GM21526 (cell line): ENCODE data around the gene SSBP1.
A peak's percentile ranks its signal among the peaks of the same experiment; 100 is the strongest.
"Not testable (repeated sequence)": the region's sequence is repeated elsewhere in the genome, so short reads cannot be mapped to it uniquely, and the experiment has no call there.

Source experiments
- ATAC-seq: cut with Tn5 transposase; IDR thresholded peaks from one replicate; pipeline ENCODE4 v1.9.1; 2021; ENCODE audit warnings: moderate library complexity; ENCODE audit not compliant: unreplicated experiment, low FRiP score

SSBP1 gene, protein sequence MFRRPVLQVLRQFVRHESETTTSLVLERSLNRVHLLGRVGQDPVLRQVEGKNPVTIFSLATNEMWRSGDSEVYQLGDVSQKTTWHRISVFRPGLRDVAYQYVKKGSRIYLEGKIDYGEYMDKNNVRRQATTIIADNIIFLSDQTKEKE

DNA sequence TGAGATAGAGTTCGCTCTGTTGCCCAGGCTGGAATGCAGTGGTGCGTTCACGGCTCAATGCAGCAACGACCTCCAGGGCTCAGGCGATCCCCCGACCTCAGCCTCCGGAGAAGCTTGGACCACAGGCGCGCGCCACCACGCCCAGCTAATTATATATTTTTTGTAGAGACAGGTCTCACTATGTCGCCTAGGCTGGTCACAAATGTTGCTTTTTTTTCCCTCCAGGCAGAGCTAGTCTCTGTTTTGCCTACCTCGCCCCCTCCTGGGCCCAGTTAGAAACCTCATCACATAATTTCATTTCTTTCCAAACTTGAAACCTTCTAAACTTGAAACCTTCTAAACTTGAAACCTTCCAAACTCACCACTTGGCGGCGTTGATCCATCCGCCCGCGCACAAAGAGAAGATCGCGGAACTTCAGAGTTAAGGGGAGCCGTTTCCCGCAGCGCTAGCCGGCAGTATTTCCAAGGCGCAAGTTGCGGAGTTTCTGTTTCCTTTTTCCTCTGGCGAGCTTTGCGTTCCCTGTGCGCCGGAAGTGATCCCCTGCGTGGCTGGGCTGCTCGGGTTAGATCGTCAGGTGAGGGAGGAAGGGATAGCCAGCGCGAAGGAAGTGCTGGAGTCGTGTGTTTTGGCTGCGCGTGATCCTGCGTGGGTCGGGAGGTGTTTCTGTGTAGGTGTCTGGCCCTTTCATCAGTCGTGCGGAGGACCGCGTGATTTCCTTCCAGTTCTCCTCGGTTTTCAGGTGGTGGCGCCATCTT, at the start of gene SSBP1:
Gene SSBP1 (plus strand): TSS at position 523 of the 756 bp plus-strand sequence. CDS start 809 bp downstream, outside the sequence.
- ATAC-seq, result peak; percentile 92

DNA sequence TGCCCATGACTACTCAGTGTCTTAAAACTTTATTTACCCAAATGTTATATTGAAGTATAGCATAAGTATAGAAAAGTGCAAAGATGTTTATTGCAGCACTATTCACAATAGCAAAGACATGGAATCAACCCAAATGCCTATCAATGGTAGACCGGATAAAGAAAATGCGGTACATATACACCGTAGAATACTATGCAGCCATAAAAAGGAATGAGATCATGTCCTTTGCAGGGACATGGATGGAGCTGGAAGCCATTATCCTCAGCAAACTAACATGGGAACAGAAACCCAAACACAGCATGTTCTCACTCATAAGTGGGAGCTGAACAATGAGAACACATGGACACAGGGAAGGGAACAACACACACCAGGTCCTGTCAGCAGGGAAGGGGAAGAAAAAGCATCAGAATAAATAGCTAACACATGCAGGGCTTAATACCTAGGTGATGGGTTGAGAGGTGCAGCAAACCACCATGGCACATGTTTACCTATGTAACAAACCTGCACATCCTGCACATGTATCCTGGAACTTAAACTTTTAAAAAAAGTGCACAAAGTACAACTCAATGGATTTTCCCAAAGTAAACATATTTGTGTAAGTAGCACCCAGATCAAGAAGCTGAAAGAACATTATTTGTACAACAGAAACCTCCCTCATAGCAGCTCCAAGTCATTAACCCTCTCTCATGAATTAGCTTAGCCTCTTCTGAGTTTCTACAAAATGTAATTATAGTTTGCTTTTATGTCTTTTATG, 48.9 kb upstream of the SSBP1 start:
- not testable (repeated sequence) for ATAC-seq

DNA sequence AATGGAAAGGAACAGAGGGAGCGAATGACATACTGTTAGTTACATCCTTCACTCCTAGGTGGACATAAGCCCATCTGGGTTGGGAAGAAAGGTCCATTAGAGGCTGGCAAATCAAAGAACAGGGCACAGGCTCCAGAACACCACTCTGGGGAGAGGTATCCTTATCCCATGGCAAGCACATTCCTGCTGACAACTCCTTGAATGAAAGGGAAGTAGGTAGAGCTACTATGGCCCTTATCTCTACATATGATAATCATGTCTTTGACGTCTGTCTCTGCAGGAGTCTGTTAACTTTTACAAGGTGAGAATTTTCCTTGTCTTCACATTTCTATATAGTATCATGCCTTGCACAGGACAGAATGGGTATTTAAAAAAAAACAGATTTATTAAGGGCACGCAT, 46.6 kb upstream of the SSBP1 start:
- ATAC-seq, result no peak

DNA sequence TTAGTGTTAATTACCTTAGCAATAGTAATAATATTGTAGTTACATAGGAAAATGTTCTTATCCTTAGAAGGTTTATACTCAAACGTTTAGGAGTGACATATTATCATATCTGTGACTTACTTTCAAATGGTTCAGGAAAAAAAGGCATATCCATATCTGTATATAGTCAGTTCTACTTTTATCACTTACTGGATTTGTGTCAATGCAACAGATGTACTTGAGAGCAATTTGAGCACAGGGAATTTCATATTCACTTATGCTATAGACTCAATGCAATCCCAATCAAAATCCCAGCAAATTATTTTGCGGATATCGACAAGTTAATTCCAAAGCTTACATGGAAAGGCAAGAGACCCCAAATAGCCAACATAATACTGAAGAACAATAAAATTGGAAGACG, 46.2 kb upstream of the SSBP1 start:
- no peak for ATAC-seq

DNA sequence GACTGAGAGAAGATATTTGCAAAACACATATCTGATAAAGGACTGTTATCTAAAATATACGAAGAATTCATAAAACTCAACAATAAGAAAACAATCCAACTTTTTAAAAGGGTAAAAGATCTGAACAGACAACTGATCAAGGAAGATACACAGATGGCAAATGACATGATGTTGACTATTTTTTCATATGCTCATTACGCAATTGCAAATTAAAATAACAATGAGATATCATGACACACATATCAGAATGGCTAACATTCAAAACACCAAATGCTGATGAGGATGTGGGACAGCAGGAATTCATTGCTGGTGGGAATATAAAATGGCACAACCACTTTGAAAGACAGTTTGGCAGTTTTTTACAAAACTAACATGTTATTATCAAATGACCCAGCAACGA, 45.1 kb upstream of the SSBP1 start:
- ATAC-seq, result no peak

DNA sequence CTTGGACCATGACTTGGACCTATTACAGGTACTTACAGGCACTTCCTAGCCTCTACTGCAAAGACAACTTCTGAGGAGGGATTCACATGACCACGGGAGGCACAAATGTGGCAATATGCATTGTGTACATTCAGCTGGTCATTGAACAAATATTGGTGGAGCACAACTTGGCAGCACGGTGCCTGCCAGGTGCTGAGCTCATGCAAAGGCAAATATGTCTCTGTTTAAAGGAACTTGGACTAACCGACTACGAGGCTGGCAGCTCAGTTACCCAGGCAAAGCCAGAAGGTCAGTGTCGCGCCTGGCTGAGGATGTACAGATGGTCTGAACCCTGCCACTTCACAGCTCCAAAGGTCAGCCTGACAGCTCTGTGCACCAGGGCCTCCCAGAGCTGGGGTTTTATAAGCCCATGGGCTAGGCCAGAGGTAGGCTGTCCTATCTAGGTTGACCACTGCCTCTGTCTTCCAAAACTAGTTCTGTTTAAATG, 42.3 kb upstream of the SSBP1 start:
- ATAC-seq, result no peak

DNA sequence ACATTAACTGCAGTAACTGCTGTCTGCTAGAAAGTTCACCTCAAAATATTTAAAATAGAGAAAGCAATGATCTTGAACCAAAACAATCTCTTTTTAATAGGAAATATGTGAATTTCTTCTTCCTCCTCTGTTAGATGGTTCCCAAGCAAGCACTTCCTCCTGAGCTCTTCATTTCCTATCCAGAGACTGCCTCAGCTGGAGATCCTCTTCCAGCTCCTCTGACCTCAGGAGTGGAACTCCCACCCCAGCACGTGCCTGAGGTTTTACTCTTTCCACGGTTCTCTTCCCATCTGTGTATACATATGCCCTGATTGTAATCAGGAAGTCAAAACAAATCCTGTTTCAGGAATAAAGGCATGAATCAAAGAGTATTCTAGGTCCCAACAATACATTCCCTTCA, 41.8 kb upstream of the SSBP1 start:
- no peak for ATAC-seq

DNA sequence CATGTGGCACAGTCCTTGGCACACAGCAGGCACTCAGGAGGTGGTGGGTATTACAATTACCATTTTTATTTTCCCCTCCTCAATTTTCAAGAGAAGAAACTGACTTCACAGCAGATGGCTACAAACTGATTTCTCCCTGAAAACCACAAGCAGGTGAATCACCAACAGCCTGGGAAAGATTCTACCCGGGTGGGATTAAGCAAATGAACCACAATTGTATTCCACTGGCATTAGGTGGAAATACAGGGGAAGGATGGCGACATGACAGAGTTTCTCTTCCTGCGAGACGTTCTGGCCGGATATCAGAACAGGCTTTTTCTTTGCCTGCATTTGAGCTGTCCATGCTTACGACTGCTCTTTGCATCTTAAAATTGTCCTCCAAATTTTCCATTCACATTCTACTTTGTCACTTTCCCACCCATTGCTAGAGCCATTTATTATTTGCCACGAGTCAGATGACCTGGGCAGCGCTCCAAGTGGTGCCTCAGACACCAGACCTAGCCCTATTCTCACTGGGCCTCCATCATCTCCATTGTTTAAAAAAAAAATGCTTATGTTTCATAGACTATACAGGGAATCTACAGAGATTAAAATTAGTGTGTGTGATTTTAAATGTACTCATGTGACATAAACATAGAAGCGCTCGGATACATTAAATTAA, 40.8 kb upstream of the SSBP1 start:
- no peak for ATAC-seq

DNA sequence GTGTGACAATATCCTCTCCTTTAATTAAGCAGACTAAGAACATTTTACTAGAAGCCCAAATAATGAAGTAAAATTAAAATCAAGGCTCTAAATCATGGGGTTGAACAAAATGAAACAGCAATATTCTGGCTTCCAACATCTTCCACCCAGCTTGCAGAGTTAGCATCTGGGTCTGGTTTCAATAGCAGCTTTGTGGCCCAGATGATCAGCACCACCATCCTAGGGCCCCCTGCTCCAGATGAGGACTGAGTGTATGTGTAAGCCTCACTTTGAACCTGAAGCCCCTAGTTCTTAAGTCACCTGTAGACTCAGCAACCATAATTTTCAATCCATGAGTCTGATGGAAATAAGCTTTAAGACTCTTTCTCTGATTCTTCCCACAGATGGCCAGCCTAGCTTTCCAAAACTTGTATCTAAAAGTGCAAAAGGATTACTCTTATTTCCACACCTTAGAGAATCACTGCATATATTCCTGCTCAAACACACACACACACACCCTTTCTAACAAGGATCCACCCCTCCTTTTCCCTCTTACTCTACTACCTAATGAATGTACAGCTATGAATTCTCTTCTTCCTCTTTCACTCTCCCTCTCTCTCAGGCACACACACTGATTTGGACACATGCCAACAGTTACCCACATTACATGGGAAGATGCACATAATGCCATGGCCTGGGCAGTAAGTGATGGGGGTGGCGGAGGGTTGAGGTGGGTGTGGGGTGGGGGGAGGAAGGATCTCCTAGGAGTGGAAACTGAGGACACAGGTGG, 39.7 kb upstream of the SSBP1 start:
- ATAC-seq, result no peak

DNA sequence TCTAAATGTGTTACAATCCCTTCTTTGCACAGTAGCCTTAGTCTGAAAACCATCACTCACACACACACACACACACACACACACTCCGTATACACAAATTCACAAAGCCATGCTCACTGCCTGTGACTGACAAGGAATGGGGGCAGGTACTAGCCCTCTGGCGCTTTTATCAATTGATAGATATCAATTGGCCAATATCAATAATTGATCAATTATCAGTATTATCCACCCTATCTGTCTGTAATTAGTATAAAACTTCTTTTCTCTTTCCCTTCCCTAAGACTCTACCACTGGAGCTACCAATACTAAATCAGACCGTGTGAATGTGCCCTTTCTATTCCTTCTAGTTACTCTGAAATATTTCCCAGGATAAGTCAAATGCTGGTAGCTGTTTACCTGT, 38.3 kb upstream of the SSBP1 start:
- ATAC-seq, result no peak

DNA sequence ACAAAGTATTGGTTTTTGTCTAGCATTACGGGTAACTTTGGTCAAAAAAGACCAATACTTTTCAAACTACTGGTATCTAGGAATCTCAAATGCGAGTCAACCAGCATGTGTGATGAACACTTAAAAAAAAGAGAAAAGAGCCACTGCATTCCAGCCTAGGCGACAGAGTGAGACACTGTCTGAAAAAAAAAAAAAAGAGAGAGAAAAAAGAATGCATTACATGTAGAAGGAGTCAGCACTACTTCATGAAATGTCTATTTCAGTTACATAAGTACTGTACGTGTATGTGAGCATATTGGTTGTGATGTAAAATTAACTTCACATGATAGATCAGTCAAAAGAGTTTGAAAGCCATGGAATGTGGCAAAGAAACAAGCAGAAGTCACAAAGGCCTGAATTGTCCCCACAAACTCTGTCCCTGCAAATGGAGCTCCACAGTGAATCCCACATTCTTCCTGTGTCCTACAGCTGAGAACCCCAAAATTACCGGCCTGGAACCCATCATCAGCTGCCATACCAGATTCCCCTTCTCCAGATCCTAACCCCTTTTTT, 37.8 kb upstream of the SSBP1 start:
- no peak for ATAC-seq

DNA sequence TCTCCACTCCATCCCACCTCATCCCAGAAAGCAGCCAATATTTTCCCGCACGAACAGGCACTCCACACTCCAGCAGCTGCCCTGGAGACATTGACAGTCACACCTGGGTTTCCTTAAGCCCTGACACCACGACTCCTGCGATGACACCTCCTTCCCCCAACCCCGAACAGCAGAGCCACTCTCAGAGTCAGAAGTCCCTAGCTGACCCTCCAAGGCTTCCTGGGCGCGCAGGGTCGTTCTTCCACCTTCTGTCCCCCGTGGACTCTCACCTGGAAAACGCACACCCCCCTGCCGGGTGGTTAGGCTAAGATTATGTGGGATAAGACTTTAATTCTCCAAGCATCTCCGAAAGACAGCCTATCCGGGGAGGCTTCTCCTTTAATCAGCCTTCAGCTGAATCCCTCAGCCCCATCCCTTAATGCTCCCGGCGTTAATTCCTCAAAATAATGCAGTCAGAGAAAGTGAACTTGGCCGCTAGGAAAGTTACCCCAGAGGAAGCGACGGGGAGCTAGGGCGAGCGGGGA, 37.2 kb upstream of the SSBP1 start:
- no peak for ATAC-seq

DNA sequence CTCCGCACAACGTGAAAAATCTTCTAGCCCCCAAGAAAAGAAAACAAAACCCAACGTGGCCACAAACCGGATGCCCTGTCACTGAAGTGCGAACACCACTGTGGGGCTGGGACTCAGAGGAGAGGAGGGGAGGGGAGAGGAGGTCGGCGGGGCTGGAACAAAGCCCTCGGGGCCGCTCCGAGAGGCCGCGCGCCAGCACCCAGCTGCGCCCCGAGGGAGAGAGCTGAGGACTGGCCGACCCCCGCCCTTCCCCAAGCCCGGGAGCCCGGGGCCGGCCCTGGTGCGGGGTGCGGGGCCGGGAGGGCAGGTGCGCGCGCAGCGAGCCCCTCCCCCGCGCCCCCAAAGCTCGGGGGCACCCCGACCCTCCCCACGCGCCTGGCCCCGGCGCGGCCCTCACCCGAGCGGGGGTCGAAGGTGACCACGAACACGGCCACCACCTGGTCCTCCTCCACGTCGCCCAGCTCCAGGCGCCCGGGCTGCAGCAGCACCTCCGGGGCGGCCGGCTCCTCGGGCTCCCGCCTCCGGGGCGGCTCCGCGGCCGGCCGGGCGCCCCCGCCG, 36.6 kb upstream of the SSBP1 start:
- ATAC-seq, result peak; percentile 84

DNA sequence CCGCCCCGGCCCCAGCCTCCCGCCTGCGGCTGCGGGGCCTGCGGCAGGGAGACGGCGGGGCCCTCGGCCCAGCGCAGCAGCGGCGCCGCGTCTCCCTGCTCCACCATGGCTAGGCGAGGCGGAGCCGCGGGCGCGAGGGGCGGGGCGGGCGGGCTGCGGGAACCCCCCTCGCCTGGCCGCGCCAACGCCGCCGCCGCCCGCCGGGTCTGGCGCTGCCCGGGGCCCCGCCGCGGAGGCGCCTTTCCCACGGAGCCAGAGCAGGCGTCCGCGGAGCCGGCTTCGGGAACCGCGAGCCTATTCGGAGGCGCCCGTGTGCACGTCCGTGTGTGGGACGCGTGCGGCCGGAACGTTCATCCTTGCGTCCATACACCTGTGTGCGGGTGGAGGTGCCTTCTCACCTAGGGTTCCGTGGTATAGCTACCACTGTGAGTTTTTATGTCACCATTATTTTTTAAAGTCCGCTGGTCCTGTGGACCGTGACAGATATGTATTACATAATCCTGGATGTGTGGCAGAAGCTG, 36.1 kb upstream of the SSBP1 start, which contains the start of gene DENND11:
Gene DENND11 (minus strand): TSS at position 120 of the 521 bp plus-strand sequence. CDS start 13 bp downstream, at position 107.
- ATAC-seq, result peak; percentile 66

DNA sequence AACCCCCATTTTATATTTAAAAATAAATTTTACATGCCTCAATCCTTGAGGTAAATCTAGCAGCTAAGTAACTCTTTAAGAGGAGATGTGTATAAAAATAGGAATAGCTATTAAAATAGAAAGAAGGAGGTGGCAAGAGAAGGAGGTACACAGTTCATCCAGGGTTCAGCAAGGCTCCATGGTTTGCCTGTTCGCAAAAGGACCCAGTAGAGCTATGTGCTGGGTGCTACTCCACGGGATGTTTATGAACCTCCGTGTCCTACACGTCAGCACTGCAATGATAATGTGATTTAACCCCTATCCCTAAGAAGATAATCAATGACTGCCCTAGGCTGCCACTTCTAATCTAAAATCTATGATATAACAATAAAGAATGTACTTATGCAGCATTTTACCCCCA, 35.3 kb upstream of the SSBP1 start:
- no peak for ATAC-seq

DNA sequence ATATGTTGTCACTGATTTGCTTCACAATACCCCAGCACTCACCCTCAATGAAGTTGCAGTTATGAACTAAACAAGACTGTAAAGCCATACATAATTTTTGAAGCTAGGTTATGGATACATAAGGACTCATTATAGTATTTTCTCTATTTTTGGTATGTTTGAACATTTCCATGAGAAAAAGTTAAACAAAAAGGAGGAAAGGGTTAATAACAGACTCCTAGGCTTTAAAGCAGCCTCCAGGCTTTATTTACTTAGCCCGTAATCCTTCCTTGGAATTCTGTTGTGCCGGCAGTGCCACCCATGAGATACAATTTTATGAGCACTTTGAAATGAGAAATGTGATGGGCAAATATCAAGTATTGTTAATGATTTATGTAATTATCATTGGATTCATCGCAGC, 34.0 kb upstream of the SSBP1 start:
- no peak for ATAC-seq

DNA sequence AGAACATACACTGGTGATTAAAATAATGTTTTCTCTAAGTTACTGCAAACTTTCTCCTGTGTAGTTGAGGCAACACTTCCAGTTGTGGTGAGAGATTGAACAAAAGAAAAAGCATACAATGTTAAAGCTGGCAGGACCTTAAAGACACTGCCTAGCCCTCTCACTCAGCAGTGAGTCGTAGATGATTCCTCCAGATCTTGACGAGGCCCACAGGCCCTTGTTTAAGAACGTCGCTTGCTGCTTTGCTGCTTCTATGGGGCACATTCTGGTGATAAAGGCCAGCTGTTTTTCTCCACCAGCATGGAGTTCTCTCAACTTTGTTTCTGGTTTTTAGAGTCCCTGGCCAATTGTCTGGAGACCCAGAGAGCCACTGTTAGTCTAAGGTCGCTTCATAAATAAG, 33.4 kb upstream of the SSBP1 start:
- no peak for ATAC-seq

DNA sequence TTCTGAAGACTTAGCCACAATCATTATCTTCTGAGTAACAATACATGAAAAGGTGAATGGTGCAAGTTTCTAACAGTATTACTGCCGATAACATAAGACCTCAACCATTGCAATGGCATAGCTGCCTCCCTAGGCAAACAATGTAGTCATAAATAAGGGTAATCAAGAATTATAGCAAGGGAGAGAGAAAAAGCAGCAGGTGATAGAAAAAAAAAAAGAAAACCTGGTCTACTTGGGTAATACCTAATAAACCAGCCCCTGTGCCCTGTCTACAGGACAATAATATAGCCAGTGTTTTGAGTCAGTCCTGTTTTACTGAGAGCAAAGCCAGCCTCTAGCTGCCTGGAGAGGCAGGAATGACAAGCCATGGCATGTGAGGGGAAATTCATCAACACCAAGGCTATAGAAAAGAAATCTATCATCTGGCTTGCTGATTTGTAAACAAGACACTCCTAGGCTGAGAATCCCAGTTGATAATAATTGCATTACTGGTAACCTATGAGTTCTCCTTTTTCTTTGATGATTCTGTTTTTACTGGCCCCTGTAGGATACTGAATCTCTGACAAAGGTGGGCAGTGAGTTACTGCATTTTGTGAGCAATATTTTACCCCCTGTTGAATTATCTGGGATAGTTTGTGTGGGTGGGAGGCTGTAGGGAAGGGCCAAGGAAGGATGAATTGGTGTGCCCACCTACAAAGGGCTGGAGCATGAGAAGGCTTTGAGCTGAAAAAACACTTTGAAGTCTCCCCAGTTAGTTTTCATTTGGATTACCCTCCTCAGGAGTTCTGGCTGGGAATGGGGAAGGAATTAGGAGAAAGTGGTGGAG, 31.7 kb upstream of the SSBP1 start:
- no peak for ATAC-seq
